Endodermal cell (in vitro differentiated cells): ENCODE results near the gene NRXN3. TPM values are rescaled to one million over a fixed set of nuclear protein-coding genes. Genes with fewer than 3 reads are reported as not detected.

Experiments
- DNase-seq: peaks from one replicate; pipeline ENCODE4 v3.0.0-alpha.2; 2017
- H3K27ac ChIP-seq: 2 replicates; pipeline ENCODE4 v1.5.1; 2013; ENCODE audit warnings: mild to moderate bottlenecking, low read depth, low read length, moderate library complexity
- H3K27me3 ChIP-seq: 2 replicates; pipeline ENCODE4 v1.6.1; 2013; ENCODE audit warnings: mild to moderate bottlenecking, low read length, moderate library complexity; ENCODE audit not compliant: insufficient read depth, control insufficient read depth, poor library complexity, severe bottlenecking
- H3K36me3 ChIP-seq: 2 replicates; pipeline ENCODE4 v1.7.0; 2013; ENCODE audit warnings: mild to moderate bottlenecking, low read length, moderate library complexity; ENCODE audit not compliant: control insufficient read depth, insufficient read depth
- H3K4me1 ChIP-seq: one replicate; pipeline ENCODE4 v1.7.0; 2013; ENCODE audit warnings: low read length; ENCODE audit not compliant: control insufficient read depth, insufficient read depth
- H3K4me3 ChIP-seq: 2 replicates; pipeline ENCODE4 v1.5.1; 2013; ENCODE audit warnings: mild to moderate bottlenecking, low read length, moderate library complexity
- H3K9ac ChIP-seq: 2 replicates; pipeline ENCODE4 v1.6.1; 2013; ENCODE audit warnings: mild to moderate bottlenecking, low read length, moderate library complexity; ENCODE audit not compliant: poor library complexity, severe bottlenecking; ENCODE audit errors: extremely low read depth
- H3K9me3 ChIP-seq: 2 replicates; pipeline ENCODE4 v1.6.1; 2013; ENCODE audit warnings: mild to moderate bottlenecking, low read length, moderate library complexity; ENCODE audit not compliant: control insufficient read depth
- H3K27ac Mint-ChIP-seq: 2 replicates; pipeline ENCODE4 v1.8.0; 2020; ENCODE audit warnings: mixed read lengths
- H3K27me3 Mint-ChIP-seq: 2 replicates; pipeline ENCODE4 v1.8.0; 2021; ENCODE audit warnings: mild to moderate bottlenecking, mixed read lengths; ENCODE audit not compliant: insufficient read depth
- H3K36me3 Mint-ChIP-seq: 2 replicates; pipeline ENCODE4 v1.8.0; 2020; ENCODE audit warnings: low read depth, mixed read lengths
- H3K4me1 Mint-ChIP-seq: 2 replicates; pipeline ENCODE4 v1.8.0; 2020; ENCODE audit warnings: mixed read lengths
- H3K4me3 Mint-ChIP-seq: 2 replicates; pipeline ENCODE4 v1.8.0; 2020; ENCODE audit warnings: mild to moderate bottlenecking, moderate library complexity, mixed read lengths
- H3K9me3 Mint-ChIP-seq: 2 replicates; pipeline ENCODE4 v1.8.0; 2020; ENCODE audit warnings: mild to moderate bottlenecking, mixed read lengths
- CTCF ChIP-seq: fragments of 200-600 bp; sonication (generic); conservative IDR thresholded peaks from 2 replicates; pipeline ENCODE4 v1.5.0; 2021; ENCODE audit warnings: antibody characterized with exemption, mild to moderate bottlenecking
- WGBS, 2 experiments: methylation state at CpG; one replicate each; pipeline versions ENCODE4 v1.1.5 to v1.1.7; 2013; ENCODE audit warnings: missing lambda C conversion rate in 2 of 2, mixed read lengths in 1 of 2; ENCODE audit not compliant: insufficient coverage in 1 of 2, insufficient read length in 1 of 2; 5-methylcytosine and 5-hydroxymethylcytosine counted together
- total RNA-seq, 2 donors: library from RNA; stranded (reverse); fragmentation: NEBNext Ultra II Directional in 1 of 2; extraction: Animal tissue kit (Norgen Biotek cat#: 25700) in 1 of 2; gene quantifications; 2 replicates in 1 of 2; 3 replicates in 1 of 2; pipeline ENCODE4 v1.2.1, GENCODE V29; 2021

NRXN3 gene
- total RNA-seq, 2 donors from 2014 or later = 20.9 to 21.4 TPM

GRCh38 chr14:79443602-79444001 lies 1273.4 kb downstream of the NRXN3 start:
- H3K27me3 Mint-ChIP-seq = no peaks in the 10 kb centered on the region
- H3K4me3 ChIP-seq = no peak overlapping the region
- no peak overlapping the region for H3K9ac ChIP-seq
- no peak overlapping the region for H3K27ac ChIP-seq
- H3K36me3 ChIP-seq = no peaks in the 10 kb centered on the region
- no peaks in the 10 kb centered on the region for H3K36me3 Mint-ChIP-seq
- H3K4me1 Mint-ChIP-seq = no peaks in the 10 kb centered on the region
- no peaks in the 10 kb centered on the region for H3K27me3 ChIP-seq
- no peak for DNase-seq
- no peak overlapping the region for H3K4me3 Mint-ChIP-seq
- no peaks in the 10 kb centered on the region for H3K9me3 Mint-ChIP-seq
- H3K4me1 ChIP-seq = no peaks in the 10 kb centered on the region
- H3K9me3 ChIP-seq = no peaks in the 10 kb centered on the region
- TF ChIP-seq CTCF = no peak
- no peak overlapping the region for H3K27ac Mint-ChIP-seq

DNA sequence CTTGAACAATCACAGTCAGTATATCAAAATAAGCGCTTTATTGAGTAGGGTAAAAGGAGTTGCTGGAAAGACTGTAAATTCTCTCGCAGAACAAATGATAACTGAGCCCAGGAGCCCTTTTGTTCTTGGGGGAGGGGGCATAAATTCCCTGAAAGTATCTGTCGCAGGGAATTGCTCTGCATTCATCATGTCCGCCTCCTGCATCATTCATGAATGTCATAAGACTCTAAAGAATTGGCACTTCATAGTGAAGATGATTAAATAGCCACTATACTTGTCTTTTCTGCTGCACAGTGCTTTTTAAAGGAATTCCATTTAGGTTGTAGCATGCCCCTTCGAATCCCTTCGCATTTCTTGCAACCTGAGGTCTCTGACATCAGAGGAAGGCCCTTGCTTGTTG lies 1278.8 kb downstream of the NRXN3 start:
- no peaks in the 10 kb centered on the region for H3K4me1 ChIP-seq
- no peaks in the 10 kb centered on the region for H3K36me3 ChIP-seq
- DNase-seq = no peak
- H3K27ac ChIP-seq = no peak overlapping the region
- Mint-ChIP-seq H3K4me3 (no peak overlapping the region), H3K36me3 (no peaks in the 10 kb centered on the region), H3K27ac (no peak overlapping the region), H3K27me3 (no peaks in the 10 kb centered on the region), H3K4me1 (peaks cover 6% of the 10 kb centered on the region), H3K9me3 (no peaks in the 10 kb centered on the region)
- no peak overlapping the region for H3K9ac ChIP-seq
- no peak for TF ChIP-seq CTCF
- H3K27me3 ChIP-seq = no peaks in the 10 kb centered on the region
- H3K9me3 ChIP-seq = no peaks in the 10 kb centered on the region
- no peak overlapping the region for H3K4me3 ChIP-seq
- 89 to 96% methylated on average over 6 of the region's 6 CpGs for WGBS, 2 experiments

- H3K4me1 Mint-ChIP-seq = peaks cover 6% of the 10 kb centered on the region
- H3K27ac Mint-ChIP-seq = no peak overlapping the region
- WGBS, 2 experiments = 88 to 91% methylated on average over 3 of the region's 3 CpGs
- Histone ChIP-seq H3K36me3 (no peaks in the 10 kb centered on the region), H3K4me3 (no peak overlapping the region), H3K4me1 (no peaks in the 10 kb centered on the region), H3K27me3 (no peaks in the 10 kb centered on the region), H3K9me3 (no peaks in the 10 kb centered on the region), H3K27ac (no peak overlapping the region), H3K9ac (no peak overlapping the region)
- no peaks in the 10 kb centered on the region for H3K27me3 Mint-ChIP-seq
- no peak for TF ChIP-seq CTCF
- H3K9me3 Mint-ChIP-seq = no peaks in the 10 kb centered on the region
- DNase-seq = no peak
- no peak overlapping the region for H3K4me3 Mint-ChIP-seq
- H3K36me3 Mint-ChIP-seq = no peaks in the 10 kb centered on the region
Observed at GRCh38 chr14:79451601-79452000, 1281.4 kb downstream of the NRXN3 start.
